T-helper 22 cell (primary cell): ENCODE data around the gene ZNF280A.

Experiments
- DNase-seq: peaks from one replicate; pipeline ENCODE4 v3.0.0-alpha.2; 2020; ENCODE audit warnings: low read depth

The ZNF280A gene

DNA sequence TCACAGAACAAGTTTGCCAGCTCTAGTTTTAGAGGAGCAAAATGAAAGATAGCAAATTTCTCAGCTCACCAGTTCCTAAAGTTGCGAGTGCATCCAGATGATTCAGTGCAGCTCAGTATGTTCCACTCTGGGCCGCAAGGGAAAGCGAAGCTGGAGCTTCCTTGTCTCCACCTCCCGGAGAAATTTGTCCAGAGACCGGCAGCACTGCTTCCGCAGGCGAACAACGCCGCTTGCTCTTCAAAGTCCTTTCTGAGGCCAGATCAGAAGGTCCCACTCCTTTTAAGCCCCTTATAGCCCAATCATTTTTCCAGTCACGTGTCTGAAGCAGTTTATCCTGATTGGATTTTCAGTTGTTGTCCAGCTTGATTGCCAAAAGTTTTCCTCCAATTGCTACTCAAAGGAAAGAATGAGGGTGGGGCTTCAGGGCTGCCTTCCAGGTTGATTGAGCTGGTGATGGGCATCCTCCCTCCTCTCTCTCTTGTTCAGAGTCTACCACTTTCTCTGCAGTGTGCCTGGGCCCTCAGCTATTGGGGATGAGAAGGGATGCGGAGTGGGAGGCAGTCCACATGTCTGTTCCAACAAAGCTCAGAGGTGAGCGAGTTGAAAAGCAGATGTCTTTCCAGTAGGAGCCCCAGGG is at the start of gene ZNF280A:
ZNF280A (minus strand) TSS at position 251 of the 637 bp plus-strand sequence. CDS start 4,640 bp downstream, outside the sequence.
- DNase-seq: no peak

- no peak for DNase-seq
Measured at GRCh38 chr22:22569218-22569617, 49.1 kb upstream of the ZNF280A start.

DNA sequence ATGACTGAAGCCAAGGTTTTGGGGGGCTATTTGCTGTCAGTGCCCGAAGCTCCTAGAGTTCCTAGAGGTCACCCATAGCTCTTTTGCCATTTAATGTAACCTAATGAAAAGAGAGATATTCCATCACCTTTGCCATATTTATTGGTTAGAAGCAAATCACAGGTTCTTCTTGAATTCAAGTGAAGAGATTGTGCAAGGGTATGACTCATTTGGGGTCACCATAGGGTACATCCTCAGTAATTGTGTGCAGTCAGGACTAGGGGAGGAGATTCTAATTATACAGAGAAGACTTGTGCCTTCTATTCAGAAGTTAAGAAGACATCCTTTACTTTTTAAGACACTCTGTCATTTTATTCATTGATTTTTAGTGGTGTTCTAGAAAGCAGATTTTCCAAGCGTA is 45.9 kb upstream of the ZNF280A start:
- DNase-seq: no peak

- DNase-seq: peak; percentile 11
Measured at GRCh38 chr22:22558972-22559603, 39.0 kb upstream of the ZNF280A start, which contains the start of gene PRAME. Gene PRAME, minus strand, starts transcription at chr22:22559265. Its CDS starts 2,433 bp downstream, at chr22:22556832.

GRCh38 chr22:22558071-22558971 is 38.3 kb upstream of the ZNF280A start:
- DNase-seq: no peak

DNA sequence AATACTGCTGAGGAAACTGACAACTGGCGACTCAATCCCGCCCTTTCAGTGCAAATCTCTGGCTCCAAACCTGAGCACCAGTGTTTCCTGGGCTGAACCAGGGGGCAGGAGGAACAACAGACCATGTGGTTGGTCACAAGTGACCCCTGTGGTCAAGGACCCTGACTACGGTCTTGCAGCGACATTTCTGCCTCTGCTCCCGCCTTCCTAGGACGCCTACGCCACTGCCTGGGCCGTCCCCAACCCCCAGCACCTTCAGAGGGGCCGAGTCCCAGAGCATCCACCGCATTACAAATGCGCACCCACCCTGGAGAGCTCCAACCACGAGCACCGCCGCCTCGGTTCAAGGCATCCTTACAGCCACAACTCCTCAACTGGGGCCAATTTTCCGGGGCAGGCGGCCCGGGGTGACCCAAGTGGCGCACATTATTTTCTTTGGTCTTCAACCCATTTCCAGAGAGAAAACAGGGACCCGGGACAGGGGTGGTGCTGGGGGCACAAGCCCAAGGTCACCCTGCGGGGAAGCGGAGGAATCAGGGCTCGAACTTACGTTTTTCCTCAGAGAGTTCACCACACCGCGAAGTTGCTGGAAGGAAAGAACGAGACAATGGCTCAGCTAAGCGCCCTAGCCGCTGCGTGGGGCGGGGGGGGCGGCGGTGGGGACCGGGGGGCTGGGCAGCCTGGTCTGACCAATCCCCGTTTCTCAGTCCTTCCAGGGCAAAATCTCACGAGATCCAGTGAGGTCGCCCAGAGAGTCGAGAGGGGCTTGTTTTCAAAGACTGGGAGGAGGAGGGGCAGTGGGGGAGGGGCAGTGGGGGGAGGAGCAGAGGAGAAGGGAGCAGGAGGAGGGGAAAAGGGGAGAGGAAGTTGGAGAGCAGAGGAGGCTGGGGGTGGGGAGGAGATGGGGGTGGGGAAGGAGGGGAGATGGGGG is 37.2 kb upstream of the ZNF280A start:
- DNase-seq: no peak

- DNase-seq: no peak
Measured at GRCh38 chr22:22556578-22556977, 36.5 kb upstream of the ZNF280A start.

GRCh38 chr22:22555596-22555995 is 35.5 kb upstream of the ZNF280A start:
- no peak for DNase-seq

- no peak for DNase-seq
Measured at GRCh38 chr22:22554587-22555284, 34.7 kb upstream of the ZNF280A start.

DNA sequence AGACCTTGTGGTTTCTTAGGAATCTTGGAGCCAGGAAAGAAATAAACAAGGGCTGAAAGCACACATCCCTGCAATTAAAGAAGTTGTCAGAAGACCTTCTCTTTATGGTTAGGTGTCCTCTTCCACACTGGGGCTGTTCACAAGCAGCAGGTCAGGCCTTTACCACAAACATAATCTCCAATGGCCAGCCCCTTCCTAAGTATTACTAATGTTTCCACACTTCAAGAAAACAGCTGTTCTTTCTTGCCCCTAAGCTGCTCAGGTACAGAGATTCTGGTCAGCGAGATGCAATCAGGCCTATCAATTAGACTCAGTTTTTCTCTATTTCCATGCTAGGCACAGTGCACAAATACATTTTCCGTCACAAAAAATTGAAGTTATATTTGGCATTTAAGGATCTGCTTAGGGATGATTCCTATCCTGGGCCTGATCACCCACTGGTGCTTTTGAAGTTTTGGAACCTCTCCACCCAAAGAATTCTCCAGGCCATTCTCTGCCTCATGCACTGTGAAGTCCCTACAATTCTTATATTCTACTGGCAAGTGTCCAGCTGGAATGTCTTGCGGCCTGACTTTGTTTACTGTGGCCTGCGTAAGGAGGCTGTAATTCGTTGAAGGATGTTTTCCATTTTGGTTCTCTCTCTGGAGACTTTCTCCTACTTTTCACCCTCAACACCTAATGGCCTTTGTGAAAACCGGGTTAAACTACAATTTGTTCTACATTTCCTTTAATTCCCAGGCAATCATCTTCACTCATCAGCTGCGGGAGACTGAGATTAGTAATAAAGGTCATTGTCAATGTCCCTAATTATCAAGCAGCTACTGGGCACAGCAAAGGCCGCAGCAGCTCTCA is 33.9 kb upstream of the ZNF280A start:
- DNase-seq: no peak

DNA sequence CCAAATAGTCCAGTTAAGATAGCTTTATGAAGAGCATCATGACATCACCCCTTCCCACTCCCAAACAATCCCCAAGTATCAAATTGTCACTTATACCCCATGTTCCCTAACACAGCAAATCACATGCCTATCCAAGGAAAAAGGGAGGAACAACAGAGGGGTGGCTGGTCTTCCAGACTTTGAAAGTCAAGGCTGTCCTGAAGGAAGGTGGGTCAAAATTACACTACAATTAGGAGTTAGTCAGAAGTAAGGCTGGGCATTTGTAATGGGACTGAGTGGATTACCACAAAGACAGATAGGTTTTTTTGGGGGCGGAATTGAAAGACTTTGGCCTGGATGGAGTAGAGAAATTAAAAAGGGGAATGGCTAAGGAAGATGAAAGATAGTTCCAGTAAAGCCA is 33.1 kb upstream of the ZNF280A start:
- no peak for DNase-seq

GRCh38 chr22:22552630-22553029 is 32.6 kb upstream of the ZNF280A start:
- no peak for DNase-seq

DNA sequence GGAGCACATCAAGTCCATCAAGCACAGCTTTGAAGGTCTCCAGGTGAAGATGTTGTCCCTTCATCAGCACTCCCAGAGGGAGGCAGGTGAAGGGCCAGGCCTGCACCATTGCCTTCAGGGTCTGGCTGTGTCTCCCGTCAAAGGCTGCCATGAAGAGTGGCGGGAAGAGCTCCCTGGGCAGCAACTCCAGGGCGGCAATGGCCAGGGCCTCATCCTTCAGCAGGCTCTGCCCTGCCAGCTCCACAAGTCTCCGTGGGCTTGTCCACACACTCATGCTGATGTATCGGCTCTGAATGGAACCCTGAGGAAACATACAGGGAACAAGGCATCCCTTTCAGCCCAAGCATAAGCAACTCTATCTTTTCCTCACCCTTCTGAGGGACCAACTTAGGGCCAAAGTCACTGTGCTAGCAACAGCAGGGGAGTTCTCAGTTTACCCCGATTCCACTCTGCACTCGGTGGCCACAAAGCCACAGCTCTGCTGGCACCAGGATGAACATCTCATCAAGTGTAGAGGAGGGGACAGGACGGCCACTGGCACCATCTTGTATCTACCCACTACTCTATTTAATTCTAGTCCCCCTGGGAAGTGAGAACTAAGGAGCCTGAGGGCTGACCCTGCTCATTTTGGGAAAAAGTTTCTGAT is 30.8 kb upstream of the ZNF280A start:
- DNase-seq: no peak

GRCh38 chr22:22548910-22549309 is 28.8 kb upstream of the ZNF280A start:
- no peak for DNase-seq

DNA sequence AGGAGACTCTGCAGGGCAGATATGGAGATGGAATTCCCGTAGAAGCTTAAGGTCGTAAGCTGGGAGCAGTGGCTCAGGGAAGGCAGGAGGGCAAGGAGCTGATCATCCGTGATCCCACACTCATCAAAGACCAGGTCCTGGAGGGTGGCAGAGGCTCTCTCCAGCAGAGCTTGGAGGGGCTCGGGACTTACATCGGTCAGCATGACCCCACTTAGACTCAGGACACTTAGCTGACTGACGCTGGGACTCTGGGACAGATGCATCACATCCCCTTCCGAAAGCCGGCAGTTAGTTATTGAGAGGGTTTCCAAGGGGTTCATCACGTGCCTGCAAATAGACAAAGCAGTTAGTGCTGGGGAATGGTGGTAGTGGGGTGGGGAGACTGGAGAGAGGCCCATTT is 28.2 kb upstream of the ZNF280A start:
- DNase-seq: no peak

DNA sequence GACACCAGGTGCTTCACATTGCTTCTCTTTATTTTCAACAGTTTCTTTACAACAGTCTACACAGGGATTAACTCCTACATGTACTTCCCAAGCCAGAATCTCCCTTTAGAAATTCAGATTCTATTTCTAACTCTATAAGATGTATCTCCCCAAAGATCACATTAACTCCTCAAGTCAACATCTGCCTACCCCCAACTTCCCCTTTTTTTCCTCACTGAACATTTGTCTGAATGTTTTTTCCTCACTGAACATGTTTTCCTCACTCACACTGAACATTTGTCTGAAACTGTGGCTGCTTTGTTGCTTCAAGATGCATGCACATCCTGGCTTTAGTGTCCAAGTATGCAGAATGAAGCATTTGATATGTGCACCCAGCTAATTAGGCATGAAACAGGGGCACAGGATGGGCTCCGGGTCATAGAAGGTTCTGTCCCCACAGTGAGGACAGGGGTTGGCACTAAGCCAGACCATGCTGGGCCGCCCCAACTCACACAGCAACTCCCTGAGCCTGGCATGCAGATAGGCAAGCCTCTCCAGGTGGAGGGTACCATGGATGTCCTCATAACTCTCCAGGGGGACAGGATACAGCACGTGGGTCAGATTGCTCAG is 27.7 kb upstream of the ZNF280A start:
- no peak for DNase-seq

GRCh38 chr22:22547226-22547625 is 27.2 kb upstream of the ZNF280A start:
- DNase-seq: no peak

DNA sequence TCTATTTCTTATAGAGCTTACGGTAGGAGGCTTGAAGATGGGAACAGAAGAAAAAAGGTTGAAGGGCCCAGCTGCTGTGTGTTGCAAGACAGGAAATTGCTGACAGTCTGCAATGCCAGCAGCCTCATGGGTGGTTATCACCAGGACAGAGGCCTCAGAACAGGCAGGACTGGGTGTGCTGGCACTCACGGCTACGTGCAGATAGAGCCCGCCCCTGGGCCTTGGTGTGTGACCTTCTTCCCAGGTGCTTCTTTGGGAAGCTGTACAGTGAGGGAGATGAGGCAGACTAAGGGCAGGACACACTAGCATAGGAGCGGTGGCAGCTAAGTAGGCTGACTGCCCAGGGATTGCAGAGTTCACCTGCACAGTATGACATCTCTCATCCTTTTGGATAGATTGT is 26.4 kb upstream of the ZNF280A start:
- no peak for DNase-seq

- DNase-seq: no peak
Measured at GRCh38 chr22:22545084-22545483, 25.0 kb upstream of the ZNF280A start.
